ENCODE data around the gene LETMD1. TPM values are rescaled to one million over a fixed set of nuclear protein-coding genes. Genes with fewer than 3 reads are reported as not detected.

LETMD1 gene
- total and polyA plus RNA-seq, 3 experiments from 2014 or later: 24.4 to 64.3 (median 61.8) TPM

- Histone ChIP-seq H3K27ac (ENCODE audit: low read depth, low read length) (no peak overlapping the region), H3K4me1 (ENCODE audit: insufficient read depth, low read length) (no peaks in the 10 kb centered on the region), H3K36me3 (ENCODE audit: insufficient read depth, low read length) (peaks cover 18% of the 10 kb centered on the region), H3K27me3 (ENCODE audit: insufficient read depth, low read length, poor library complexity, severe bottlenecking) (no peaks in the 10 kb centered on the region), H3K4me3 (ENCODE audit: low read length) (no peak overlapping the region), H3K9me3 (ENCODE audit: low read length) (no peaks in the 10 kb centered on the region)
- no peak for DNase-seq
- H3K27me3 Mint-ChIP-seq: no peaks in the 10 kb centered on the region
- H3K4me3 Mint-ChIP-seq: no peak overlapping the region
- POLR2A ChIA-PET: no interaction called here
- peaks cover 0 to 6% (median 4%) of the 10 kb centered on the region in 3 donors for H3K4me1 Mint-ChIP-seq
- peak overlapping the region in 1 of 8 donors; percentile 43 for H3K27ac Mint-ChIP-seq
- H3K36me3 Mint-ChIP-seq: peaks cover 0 to 28% (median under 1%) of the 10 kb centered on the region in 3 donors
- CTCF ChIA-PET: no interaction called here
- H3K9me3 Mint-ChIP-seq: no peaks in the 10 kb centered on the region
Measured at GRCh38 chr12:51090705-51091229, 42.6 kb downstream of the LETMD1 start.

DNA sequence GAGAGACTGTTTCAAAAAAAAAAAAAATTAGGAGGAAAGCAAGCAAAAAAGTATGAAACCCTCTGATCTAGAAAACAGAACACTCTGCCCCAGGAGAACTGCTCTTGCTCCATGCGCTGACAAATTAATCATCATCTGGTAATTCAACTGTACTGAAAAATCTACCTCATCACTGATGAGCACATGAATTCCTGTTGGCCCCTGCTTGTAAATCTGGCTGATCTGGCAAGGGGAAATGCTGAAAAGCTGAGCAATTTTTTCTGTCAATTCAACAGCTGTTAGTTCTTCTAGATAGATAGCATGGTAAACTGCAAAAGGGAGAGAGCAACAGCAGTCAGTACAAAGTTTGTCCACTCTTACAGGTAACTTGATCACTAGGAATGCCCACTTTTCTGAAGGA is 50.5 kb downstream of the LETMD1 start:
- Histone ChIP-seq H3K4me3 (ENCODE audit: low read length) (no peak overlapping the region), H3K36me3 (ENCODE audit: insufficient read depth, low read length) (peaks cover 37% of the 10 kb centered on the region), H3K4me1 (ENCODE audit: insufficient read depth, low read length) (no peaks in the 10 kb centered on the region), H3K27ac (ENCODE audit: low read depth, low read length) (no peak overlapping the region), H3K9me3 (ENCODE audit: low read length) (no peaks in the 10 kb centered on the region), H3K27me3 (ENCODE audit: insufficient read depth, low read length, poor library complexity, severe bottlenecking) (no peaks in the 10 kb centered on the region)
- H3K27me3 Mint-ChIP-seq: no peaks in the 10 kb centered on the region
- CTCF ChIA-PET: no interaction called here
- H3K27ac Mint-ChIP-seq: no peak overlapping the region
- H3K4me3 Mint-ChIP-seq: no peak overlapping the region
- no peaks in the 10 kb centered on the region for H3K4me1 Mint-ChIP-seq
- POLR2A ChIA-PET: no interaction called here
- DNase-seq: no peak
- no peaks in the 10 kb centered on the region for H3K9me3 Mint-ChIP-seq
- H3K36me3 Mint-ChIP-seq: peaks cover 4 to 84% (median 22%) of the 10 kb centered on the region in 3 donors

- Mint-ChIP-seq H3K36me3 (peaks cover 8 to 85% (median 23%) of the 10 kb centered on the region in 3 donors), H3K27ac (peak overlapping the region in 2 of 8 donors; percentile 11 to 54), H3K27me3 (no peaks in the 10 kb centered on the region), H3K9me3 (no peaks in the 10 kb centered on the region), H3K4me1 (no peaks in the 10 kb centered on the region), H3K4me3 (no peak overlapping the region)
- no peak for DNase-seq
- Histone ChIP-seq H3K4me3 (ENCODE audit: low read length) (no peak overlapping the region), H3K4me1 (ENCODE audit: insufficient read depth, low read length) (no peaks in the 10 kb centered on the region), H3K36me3 (ENCODE audit: insufficient read depth, low read length) (peaks cover 35% of the 10 kb centered on the region), H3K27ac (ENCODE audit: low read depth, low read length) (no peak overlapping the region), H3K9me3 (ENCODE audit: low read length) (no peaks in the 10 kb centered on the region), H3K27me3 (ENCODE audit: insufficient read depth, low read length, poor library complexity, severe bottlenecking) (no peaks in the 10 kb centered on the region)
- CTCF ChIA-PET: no interaction called here
- POLR2A ChIA-PET: no interaction called here
Measured at GRCh38 chr12:51103977-51104376, 55.9 kb downstream of the LETMD1 start.

- H3K4me1 ChIP-seq (ENCODE audit: insufficient read depth, low read length): no peaks in the 10 kb centered on the region
- H3K27ac ChIP-seq (ENCODE audit: low read depth, low read length): no peak overlapping the region
- ChIA-PET CTCF (no interaction called here), POLR2A (no interaction called here)
- no peak overlapping the region for H3K4me3 ChIP-seq (ENCODE audit: low read length)
- Mint-ChIP-seq H3K9me3 (no peaks in the 10 kb centered on the region), H3K4me1 (no peaks in the 10 kb centered on the region), H3K27ac (no peak overlapping the region), H3K27me3 (no peaks in the 10 kb centered on the region), H3K36me3 (peaks cover 8 to 76% (median 16%) of the 10 kb centered on the region in 3 donors), H3K4me3 (no peak overlapping the region)
- no peaks in the 10 kb centered on the region for H3K9me3 ChIP-seq (ENCODE audit: low read length)
- peaks cover 41% of the 10 kb centered on the region for H3K36me3 ChIP-seq (ENCODE audit: insufficient read depth, low read length)
- H3K27me3 ChIP-seq (ENCODE audit: insufficient read depth, low read length, poor library complexity, severe bottlenecking): no peaks in the 10 kb centered on the region
- DNase-seq: no peak
Measured at GRCh38 chr12:51108136-51108535, 60.0 kb downstream of the LETMD1 start.

Other genes with a start within 250 kb of the LETMD1 start
- not detected for gene TMPRSS12, start 205.4 kb upstream of the LETMD1 start, total RNA-seq
- not detected for gene TMPRSS12, start 205.4 kb upstream of the LETMD1 start, polyA plus RNA-seq
- gene HIGD1C, start 95.8 kb upstream of the LETMD1 start, total RNA-seq: not detected
- gene HIGD1C, start 95.8 kb upstream of the LETMD1 start, polyA plus RNA-seq: not detected
- 10 to 100 TPM; 35.2 to 36.9 TPM for gene SLC11A2, start 21.9 kb upstream of the LETMD1 start, total RNA-seq
- 14.0 TPM for gene SLC11A2, start 21.9 kb upstream of the LETMD1 start, polyA plus RNA-seq
- gene CSRNP2, start 35.3 kb downstream of the LETMD1 start, total RNA-seq: 10 to 100 TPM; 20.5 to 21.5 TPM
- gene CSRNP2, start 35.3 kb downstream of the LETMD1 start, polyA plus RNA-seq: 4.8 TPM
- gene TFCP2, start 124.8 kb downstream of the LETMD1 start, total RNA-seq: 10 to 100 TPM; 41.0 to 41.9 TPM
- 13.9 TPM for gene TFCP2, start 124.8 kb downstream of the LETMD1 start, polyA plus RNA-seq
- gene POU6F1, start 169.7 kb downstream of the LETMD1 start, total RNA-seq: 10 to 100 TPM; 12.0 to 15.4 TPM
- gene POU6F1, start 169.7 kb downstream of the LETMD1 start, polyA plus RNA-seq: 2.2 TPM
- gene DAZAP2, start 190.5 kb downstream of the LETMD1 start, total RNA-seq: 100 to 1,000 TPM in 1 of 2 experiments, 10 to 100 TPM in 1; 97.2 to 100 TPM
- gene DAZAP2, start 190.5 kb downstream of the LETMD1 start, polyA plus RNA-seq: 1,407 TPM
- under 1 TPM; 0.72 to 0.84 TPM for gene SMAGP, start 222.1 kb downstream of the LETMD1 start, total RNA-seq
- 28.9 TPM for gene SMAGP, start 222.1 kb downstream of the LETMD1 start, polyA plus RNA-seq